G401 (cell line): ENCODE results near the gene ERF. TPM values are rescaled to one million over a fixed set of nuclear protein-coding genes. Genes with fewer than 3 reads are reported as not detected.

Experiments
- DNase-seq: peaks from one replicate; pipeline ENCODE4 v3.0.0-alpha.2; 2015; ENCODE audit warnings: low spot score
- in situ Hi-C: cut with HindIII; loops from 2 replicates; pipeline ENCODE4 v1.10.0; 2016; ENCODE audit warnings: low sequenced_read_pairs, mixed read lengths
- total RNA-seq: library from RNA; depleted of rRNA; stranded (reverse); fragments of >200 nt; shearing (Covaris generic); gene quantifications from 2 replicates; pipeline ENCODE4 v1.2.3, GENCODE V29; 2014; rRNA removed

ERF gene
- total RNA-seq, 1 experiment from 2014 or later = 157 TPM

DNA sequence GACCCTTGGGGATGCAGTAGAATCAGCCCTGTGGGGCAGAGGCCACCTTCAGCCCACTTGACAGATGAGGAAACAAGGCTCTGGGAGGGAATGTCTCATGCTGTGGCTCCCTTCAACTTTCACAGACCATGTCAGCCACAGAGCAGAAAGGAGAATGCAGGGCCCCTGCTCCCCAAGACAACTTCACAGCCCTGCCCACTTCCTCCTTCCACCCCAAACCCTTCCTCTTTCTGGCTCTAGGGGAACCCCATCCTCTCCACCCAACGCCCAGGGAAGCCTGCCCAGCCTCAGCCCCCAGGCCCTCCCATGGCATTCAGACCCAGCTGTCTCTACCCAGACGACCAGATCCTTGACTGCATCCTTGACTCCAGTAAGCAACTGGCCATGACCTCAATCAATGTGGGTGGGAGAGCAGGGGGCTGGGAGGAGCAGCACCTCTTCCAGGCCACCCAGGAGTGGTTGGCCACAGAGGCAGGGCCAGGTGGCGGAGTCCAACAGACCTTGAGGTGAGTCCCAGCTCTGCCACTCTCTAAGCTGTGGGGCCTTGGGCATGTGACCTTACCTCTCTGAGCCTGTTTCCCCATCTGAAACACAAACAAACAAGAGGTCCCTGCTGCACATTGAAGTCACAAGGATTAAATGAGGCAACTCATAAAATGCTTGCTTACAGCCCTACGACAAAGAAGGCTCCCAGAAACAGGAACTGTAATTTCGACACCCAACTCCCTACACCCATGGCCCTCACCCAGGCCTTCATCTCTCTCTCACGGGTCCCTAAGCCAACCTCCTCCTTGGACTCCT is 53.2 kb downstream of the ERF start:
- no peak for DNase-seq
- in situ Hi-C loops = no loop called here

DNA sequence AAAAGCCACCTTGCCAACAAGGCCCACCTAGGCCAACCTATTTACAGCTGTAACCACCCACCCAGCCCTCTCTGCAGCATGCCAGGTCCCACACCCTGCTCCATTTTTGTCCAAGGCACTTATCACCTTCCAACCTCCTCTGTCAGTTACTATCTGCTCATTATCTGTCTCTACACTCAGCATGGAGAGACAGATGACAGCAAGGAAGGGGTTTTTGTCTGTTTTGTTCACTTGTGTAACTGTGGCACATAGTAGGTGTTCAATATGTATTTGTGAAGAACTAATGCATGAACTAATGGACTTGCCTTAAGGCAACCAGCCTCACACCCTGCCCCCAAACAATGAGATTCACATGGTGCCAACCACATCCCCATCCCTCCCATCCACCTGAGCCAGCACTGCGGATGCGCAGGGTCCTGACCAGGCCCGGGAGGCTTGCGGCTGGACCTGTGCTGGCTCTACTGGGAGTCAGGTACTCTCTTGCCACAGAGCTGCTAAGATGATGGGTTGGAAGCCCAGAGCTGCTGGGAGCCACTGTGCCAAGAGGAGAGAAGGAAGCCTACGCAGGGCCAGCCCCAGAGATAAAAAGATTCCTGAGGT is 54.7 kb downstream of the ERF start:
- DNase-seq = no peak
- in situ Hi-C loops = no loop called here

DNA sequence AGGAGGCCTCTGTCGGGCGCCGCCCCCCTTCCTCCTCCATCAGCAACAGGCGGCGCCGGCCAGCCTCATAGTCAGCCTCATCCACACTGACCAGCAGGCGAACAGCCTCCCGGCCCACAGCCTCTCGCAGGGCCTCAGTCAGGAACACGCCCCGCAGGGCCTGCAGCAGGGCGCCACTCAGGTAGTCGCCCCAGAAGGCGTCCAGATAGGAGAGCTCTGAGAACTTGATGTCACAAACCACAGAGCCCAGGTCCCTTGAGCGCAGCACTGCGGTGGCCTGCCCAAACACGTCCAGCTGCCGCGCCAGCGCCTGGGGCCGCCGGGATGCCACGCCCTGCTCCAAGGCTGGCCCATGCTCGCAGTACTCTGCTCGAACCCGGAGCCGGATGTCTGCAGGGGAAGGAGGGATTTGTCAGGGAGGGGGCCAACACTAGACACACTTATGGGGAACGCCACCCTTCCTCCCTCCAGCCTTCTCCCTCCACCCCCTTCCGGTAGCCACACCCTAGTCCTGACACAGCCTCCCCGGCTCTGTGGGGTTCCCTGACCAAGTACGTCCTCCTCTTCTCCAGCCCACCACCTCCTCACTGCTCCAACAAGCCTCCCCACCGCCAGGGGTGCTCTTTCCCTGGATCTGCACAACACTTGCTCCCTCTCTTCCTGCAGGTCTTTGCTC is 55.4 kb downstream of the ERF start:
- in situ Hi-C loops = no loop called here
- no peak for DNase-seq

- in situ Hi-C loops = no loop called here
- DNase-seq = no peak
These were observed 56.1 kb downstream of the ERF start for GRCh38 chr19:42198676-42199439.

Other genes with a start within 250 kb of the ERF start
- 0.49 and 1.1 TPM in 2 replicates for gene GRIK5, start 184.9 kb downstream of the ERF start, total RNA-seq
- 22.4 and 22.7 TPM in 2 replicates for gene ZNF574, start 179.0 kb downstream of the ERF start, total RNA-seq
- gene POU2F2, start 122.7 kb downstream of the ERF start, total RNA-seq = not detected in 2 replicates
- gene DEDD2, start 37.5 kb downstream of the ERF start, total RNA-seq = 41.1 and 52.0 TPM in 2 replicates
- gene ZNF526, start 34.8 kb downstream of the ERF start, total RNA-seq = 7.9 and 13.6 TPM in 2 replicates
- 30.0 and 37.1 TPM in 2 replicates for gene GSK3A, start 12.5 kb downstream of the ERF start, total RNA-seq
- 14.3 and 21.2 TPM in 2 replicates for gene CIC, start 14.1 kb upstream of the ERF start, total RNA-seq
- 1.8 and 2.1 TPM in 2 replicates for gene PRR19, start 47.0 kb upstream of the ERF start, total RNA-seq
- 151 and 170 TPM in 2 replicates for gene PAFAH1B3, start 47.5 kb upstream of the ERF start, total RNA-seq
- not detected in 2 replicates for gene TMEM145, start 58.2 kb upstream of the ERF start, total RNA-seq
- 27.5 and 41.5 TPM in 2 replicates for gene MEGF8, start 70.5 kb upstream of the ERF start, total RNA-seq
- gene CNFN, start 135.2 kb upstream of the ERF start, total RNA-seq = 3.9 TPM in 1 of 2 replicates, not detected in the other
- 26.5 and 29.0 TPM in 2 replicates for gene LIPE, start 172.3 kb upstream of the ERF start, total RNA-seq
- gene CXCL17, start 187.8 kb upstream of the ERF start, total RNA-seq = not detected in 2 replicates